AG04450 (cell line): ENCODE results near the gene EVA1A. TPM values are rescaled to one million over a fixed set of nuclear protein-coding genes. Genes with fewer than 3 reads are reported as not detected.
A peak's percentile ranks its signal among the peaks of the same experiment; 100 is the strongest.

Experiments used
- CTCF ChIA-PET: fragments of 300-600, 350-600 bp; formaldehyde crosslinking; extraction: SDS; loops from one replicate; lab custom pipeline; 2022; ENCODE audit warnings: antibody characterized with exemption, inconsistent platforms; lab: Charles Lee
- POLR2A ChIA-PET: fragments of 350-600 bp; formaldehyde crosslinking; extraction: SDS; loops from one replicate; lab custom pipeline; 2021; ENCODE audit warnings: antibody characterized with exemption, inconsistent platforms; lab: Yijun Ruan, JAX
- DNase-seq: peaks from one replicate; pipeline ENCODE4 v3.0.0-alpha.2; 2011; ENCODE audit warnings: low read depth, low spot score
- H3K27ac ChIP-seq: one replicate; pipeline ENCODE4 v1.5.1; 2012; ENCODE audit warnings: low read depth, low read length, control low read depth
- H3K27me3 ChIP-seq: one replicate; pipeline ENCODE4 v1.6.0; 2012; ENCODE audit warnings: low read length; ENCODE audit not compliant: control insufficient read depth, insufficient read depth
- H3K4me3 ChIP-seq: 2 replicates; pipeline ENCODE4 v1.5.1; 2011; ENCODE audit warnings: mild to moderate bottlenecking, low read depth, low read length, control low read depth
- H3K9me3 ChIP-seq: 2 replicates; pipeline ENCODE4 v1.5.1; 2012; ENCODE audit warnings: low read length; ENCODE audit not compliant: control insufficient read depth, insufficient read depth
- CTCF ChIP-seq: IDR thresholded peaks from 2 replicates; pipeline ENCODE4 v1.5.1; 2011; ENCODE audit warnings: low read depth, low read length, control low read depth, inconsistent platforms
- polyA plus RNA-seq: library from polyadenylated mRNA; depleted of rRNA; stranded (reverse); fragments of >200 nt; gene quantifications from 2 replicates; pipeline ENCODE4 v1.2.3, GENCODE V29; 2011

The EVA1A gene
- polyA plus RNA-seq, 1 experiment: 22.8 TPM

- Histone ChIP-seq H3K27me3 (no peaks in the 10 kb centered on the region), H3K9me3 (no peaks in the 10 kb centered on the region), H3K4me3 (no peak overlapping the region), H3K27ac (peak overlapping the region; percentile 74)
- DNase-seq: peak; percentile 50
- TF ChIP-seq CTCF: no peak
- ChIA-PET CTCF (interaction anchor here (0.9 to 7.1 kb wide), 3 partner anchors 36 to 57 kb away, joined by 3 to 38 read pairs (median 3); no protein-coding TSS in a partner anchor), POLR2A (no interaction called here)
These were observed 10.4 kb upstream of the EVA1A start for GRCh38 chr2:75570948-75571729.

- no peak for TF ChIP-seq CTCF
- no peak for DNase-seq
- peak overlapping the region; percentile 74 for H3K27ac ChIP-seq
- no peaks in the 10 kb centered on the region for H3K9me3 ChIP-seq
- CTCF ChIA-PET: interaction anchor here (0.9 to 7.1 kb wide), 2 partner anchors 39 to 58 kb away, joined by 3 to 38 read pairs; no protein-coding TSS in a partner anchor
- no peaks in the 10 kb centered on the region for H3K27me3 ChIP-seq
- POLR2A ChIA-PET: no interaction called here
- H3K4me3 ChIP-seq: no peak overlapping the region
These were observed 9.5 kb upstream of the EVA1A start for GRCh38 chr2:75570024-75570947.

GRCh38 chr2:75569546-75569945, 8.8 kb upstream of the EVA1A start:
- no peak overlapping the region for H3K27ac ChIP-seq
- no peak for TF ChIP-seq CTCF
- no peak for DNase-seq
- CTCF ChIA-PET: interaction anchor here (7.1 kb wide), 1 partner anchor 40 kb away, joined by 38 read pairs; no protein-coding TSS in a partner anchor
- no peaks in the 10 kb centered on the region for H3K27me3 ChIP-seq
- no peaks in the 10 kb centered on the region for H3K9me3 ChIP-seq
- no peak overlapping the region for H3K4me3 ChIP-seq
- POLR2A ChIA-PET: no interaction called here

GRCh38 chr2:75568174-75568573, 7.4 kb upstream of the EVA1A start:
- ChIA-PET POLR2A (no interaction called here), CTCF (interaction anchor here (1.1 to 2.8 kb wide), 3 partner anchors 21 to 40 kb away, joined by 3 to 8 read pairs (median 4); no protein-coding TSS in a partner anchor)
- Histone ChIP-seq H3K27me3 (no peaks in the 10 kb centered on the region), H3K27ac (no peak overlapping the region), H3K9me3 (no peaks in the 10 kb centered on the region), H3K4me3 (no peak overlapping the region)
- no peak for DNase-seq
- TF ChIP-seq CTCF: no peak
